ENCODE results near the gene ECE2. TPM values are rescaled to one million over a fixed set of nuclear protein-coding genes. Genes with fewer than 3 reads are reported as not detected.
A peak's percentile ranks its signal among the peaks of the same experiment; 100 is the strongest.
"Not testable (repeated sequence)": the region's sequence is repeated elsewhere in the genome, so short reads cannot be mapped to it uniquely, and the experiment has no call there.

The ECE2 gene
- total RNA-seq, 4 donors from 2014 or later: not detected

DNA sequence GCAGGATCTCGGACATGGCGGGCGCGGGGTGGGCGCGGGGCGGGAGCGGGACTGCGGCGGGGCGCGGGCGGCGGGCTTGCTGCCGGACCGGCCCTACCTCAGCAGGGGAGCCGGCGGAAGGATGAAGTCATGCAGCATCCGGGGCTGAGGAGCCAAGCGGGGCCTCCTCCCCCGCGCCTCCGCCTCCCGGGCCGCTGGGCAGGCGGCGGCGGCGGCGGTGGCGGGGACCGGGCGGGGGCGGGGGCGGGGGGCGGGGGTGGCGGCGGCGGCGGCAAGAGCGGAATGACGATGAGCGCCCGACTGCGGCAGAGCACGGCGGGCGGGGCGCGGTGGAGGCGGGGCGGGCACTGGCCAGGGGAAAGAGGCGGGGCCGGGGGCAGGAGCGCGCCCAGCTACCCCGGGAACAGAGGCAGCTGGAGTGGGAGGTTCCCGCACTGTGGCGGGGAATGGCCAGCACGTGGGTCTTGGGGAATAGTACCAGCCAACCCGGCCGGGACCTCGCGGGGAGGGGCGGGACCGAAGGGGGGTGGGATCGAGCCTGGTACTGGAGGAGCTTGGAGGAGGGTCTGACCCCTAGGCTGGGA is 14.5 kb upstream of the ECE2 start, which contains the start of gene CAMK2N2:
Gene CAMK2N2, minus strand, starts transcription at position 284 of the 584 bp plus-strand sequence. Its CDS starts 268 bp downstream, at position 16.
- no peak for TF ChIP-seq EP300 (IDR thresholded peaks at IDR 0.05)
- no peak for TF ChIP-seq POLR2A (IDR thresholded peaks at IDR 0.05)
- no peak for DNase-seq (ENCODE audit: low spot score in 2 of 2)
- Histone ChIP-seq H3K4me1 (peaks cover 0 to 33% (median 25%) of the 10 kb centered on the region in 4 donors), H3K4me3 (peak within 1 kb of the TSS; percentile 18 to 53 (median 38)), H3K9me3 (no peaks in the 10 kb centered on the region), H3K36me3 (peaks cover 0 to 14% (median 0%) of the 10 kb centered on the region in 3 donors), H3K27ac (no peak within 1 kb of the TSS), H3K27me3 (peaks cover 0 to 76% of the 10 kb centered on the region in 2 donors)
- 0 to 3% methylated on average over 32 to 34 of the region's 67 CpGs for WGBS, 2 donors

GRCh38 chr3:184261854-184262763 is 13.7 kb upstream of the ECE2 start:
- WGBS, 2 donors: 3 to 4% methylated on average over 44 to 64 of the region's 66 CpGs
- H3K4me3 ChIP-seq: peak overlapping the region in 3 of 4 donors; percentile 33 to 53 (median 39)
- no peak for DNase-seq (ENCODE audit: low spot score in 2 of 2)
- H3K9me3 ChIP-seq: no peaks in the 10 kb centered on the region
- peaks cover 0 to 33% (median 25%) of the 10 kb centered on the region in 4 donors for H3K4me1 ChIP-seq
- H3K36me3 ChIP-seq: peaks cover 0 to 14% (median 0%) of the 10 kb centered on the region in 3 donors
- peaks cover 0 to 79% of the 10 kb centered on the region in 2 donors for H3K27me3 ChIP-seq
- TF ChIP-seq EP300 (IDR thresholded peaks at IDR 0.05) (no peak), POLR2A (IDR thresholded peaks at IDR 0.05) (no peak)
- TF ChIP-seq, protein P1, sequence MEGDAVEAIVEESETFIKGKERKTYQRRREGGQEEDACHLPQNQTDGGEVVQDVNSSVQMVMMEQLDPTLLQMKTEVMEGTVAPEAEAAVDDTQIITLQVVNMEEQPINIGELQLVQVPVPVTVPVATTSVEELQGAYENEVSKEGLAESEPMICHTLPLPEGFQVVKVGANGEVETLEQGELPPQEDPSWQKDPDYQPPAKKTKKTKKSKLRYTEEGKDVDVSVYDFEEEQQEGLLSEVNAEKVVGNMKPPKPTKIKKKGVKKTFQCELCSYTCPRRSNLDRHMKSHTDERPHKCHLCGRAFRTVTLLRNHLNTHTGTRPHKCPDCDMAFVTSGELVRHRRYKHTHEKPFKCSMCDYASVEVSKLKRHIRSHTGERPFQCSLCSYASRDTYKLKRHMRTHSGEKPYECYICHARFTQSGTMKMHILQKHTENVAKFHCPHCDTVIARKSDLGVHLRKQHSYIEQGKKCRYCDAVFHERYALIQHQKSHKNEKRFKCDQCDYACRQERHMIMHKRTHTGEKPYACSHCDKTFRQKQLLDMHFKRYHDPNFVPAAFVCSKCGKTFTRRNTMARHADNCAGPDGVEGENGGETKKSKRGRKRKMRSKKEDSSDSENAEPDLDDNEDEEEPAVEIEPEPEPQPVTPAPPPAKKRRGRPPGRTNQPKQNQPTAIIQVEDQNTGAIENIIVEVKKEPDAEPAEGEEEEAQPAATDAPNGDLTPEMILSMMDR (IDR thresholded peaks at IDR 0.05): no peak
- no peak overlapping the region for H3K27ac ChIP-seq

- Histone ChIP-seq H3K4me3 (no peak overlapping the region), H3K36me3 (peaks cover 0 to 11% (median 0%) of the 10 kb centered on the region in 3 donors), H3K27me3 (peaks cover 0 to 84% of the 10 kb centered on the region in 2 donors), H3K4me1 (peaks cover 0 to 33% (median 25%) of the 10 kb centered on the region in 4 donors), H3K27ac (no peak overlapping the region), H3K9me3 (no peaks in the 10 kb centered on the region)
- TF ChIP-seq, protein P1 (IDR thresholded peaks at IDR 0.05): no peak
- no peak for TF ChIP-seq POLR2A (IDR thresholded peaks at IDR 0.05)
- TF ChIP-seq EP300 (IDR thresholded peaks at IDR 0.05): no peak
- 21 to 27% methylated on average over 10 to 15 of the region's 15 CpGs for WGBS, 2 donors
- DNase-seq (ENCODE audit: low spot score in 2 of 2): no peak
Observed at GRCh38 chr3:184262764-184263179, 13.1 kb upstream of the ECE2 start.

DNA sequence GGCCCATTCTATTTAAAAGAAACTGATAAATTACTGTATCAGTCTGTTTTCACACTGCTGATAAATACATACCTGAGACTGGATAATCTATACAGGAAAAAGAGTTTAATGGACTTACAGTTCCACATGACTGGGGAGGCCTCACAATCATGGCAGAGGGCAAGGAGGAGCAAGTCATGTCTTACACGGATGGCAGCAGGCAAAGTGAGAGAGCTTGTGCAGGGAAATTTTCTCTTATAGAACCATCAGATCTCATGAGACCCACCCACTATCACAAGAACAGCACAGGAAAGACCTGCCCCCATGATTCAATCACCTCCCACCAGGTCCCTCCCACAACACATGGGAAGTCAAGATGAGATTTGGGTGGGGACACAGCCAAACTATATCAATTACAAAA is 8.6 kb upstream of the ECE2 start:
- not testable (repeated sequence) for H3K27ac ChIP-seq; H3K9me3 ChIP-seq; H3K4me1 ChIP-seq; H3K36me3 ChIP-seq; DNase-seq (ENCODE audit: low spot score in 2 of 2); H3K4me3 ChIP-seq
- 81 to 95% methylated on average over 1 of the region's 1 CpG for WGBS, 2 donors
- peaks cover 0 to 58% of the 10 kb centered on the region in 2 donors for H3K27me3 ChIP-seq

DNA sequence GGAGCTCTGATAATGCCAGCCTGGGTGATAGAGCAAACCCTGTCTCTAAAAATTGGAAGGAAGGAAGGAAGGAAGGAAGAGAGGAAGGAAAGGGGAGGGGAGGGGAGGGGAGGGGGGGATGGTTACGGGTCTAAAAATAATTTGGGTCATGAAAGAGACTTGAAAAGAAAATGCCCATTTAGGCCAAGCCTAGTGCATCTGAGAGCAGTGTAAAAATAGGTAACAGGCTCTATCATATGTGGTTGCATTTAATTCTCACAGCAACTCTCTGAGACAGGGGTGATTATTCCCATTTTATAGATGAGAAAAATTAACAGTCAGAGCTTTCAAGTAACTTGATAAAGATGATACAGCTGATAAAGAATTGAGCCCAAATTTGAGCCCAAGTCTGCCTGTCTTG is 3.6 kb upstream of the ECE2 start:
- H3K36me3 ChIP-seq: no peaks in the 10 kb centered on the region
- 44 to 48% methylated on average over 1 of the region's 1 CpG for WGBS, 2 donors
- H3K4me3 ChIP-seq: no peak overlapping the region
- H3K9me3 ChIP-seq: peaks cover 0 to 6% (median 0%) of the 10 kb centered on the region in 4 donors
- no peak for DNase-seq (ENCODE audit: low spot score in 2 of 2)
- peaks cover 0 to 55% of the 10 kb centered on the region in 2 donors for H3K27me3 ChIP-seq
- H3K4me1 ChIP-seq: peaks cover 0 to 4% (median 0%) of the 10 kb centered on the region in 4 donors
- TF ChIP-seq EP300 (IDR thresholded peaks at IDR 0.05) (no peak), POLR2A (IDR thresholded peaks at IDR 0.05) (no peak)
- TF ChIP-seq, protein P1 (IDR thresholded peaks at IDR 0.05): no peak
- no peak overlapping the region for H3K27ac ChIP-seq

GRCh38 chr3:184275381-184275701 is 481 bp upstream of the ECE2 start:
- Histone ChIP-seq H3K9me3 (peaks cover 0 to 6% (median 0%) of the 10 kb centered on the region in 4 donors), H3K27me3 (peaks cover 0 to 50% of the 10 kb centered on the region in 2 donors), H3K36me3 (no peaks in the 10 kb centered on the region), H3K4me1 (peaks cover 0 to 4% (median 0%) of the 10 kb centered on the region in 4 donors), H3K4me3 (no peak overlapping the region), H3K27ac (no peak overlapping the region)
- no peak for TF ChIP-seq EP300 (IDR thresholded peaks at IDR 0.05)
- TF ChIP-seq, protein P1 (IDR thresholded peaks at IDR 0.05): no peak
- TF ChIP-seq POLR2A (IDR thresholded peaks at IDR 0.05): no peak
- no peak for DNase-seq (ENCODE audit: low spot score in 2 of 2)
- 67 to 69% methylated on average over 12 of the region's 12 CpGs for WGBS, 2 donors

Data from tibial nerve (tissue), 4 donors.